Endothelial cell of umbilical vein (primary cell): ENCODE measurements around the gene NRXN3. TPM values are rescaled to one million over a fixed set of nuclear protein-coding genes. Genes with fewer than 3 reads are reported as not detected.

ENCODE experiments used
- BruUV-seq: library from RNA; stranded (reverse); fragments of 400-500 nt; replicated peaks from 2 replicates; lab custom pipeline; 2021; lab: Mats Ljungman, UMichigan
- CTCF ChIA-PET: fragments of 300-600, 350-600 bp; sonication (Branson Sonifier 250); formaldehyde crosslinking; loops from one replicate; lab custom pipeline; 2021; ENCODE audit warnings: antibody characterized with exemption, inconsistent platforms; lab: Charles Lee
- POLR2A ChIA-PET: fragments of 300-600, 350-600 bp; sonication (Branson Sonifier 250); formaldehyde crosslinking; loops from one replicate; lab custom pipeline; 2021; ENCODE audit warnings: antibody characterized with exemption, inconsistent platforms; lab: Charles Lee
- DNase-seq: peaks from one replicate; pipeline ENCODE4 v3.0.0-alpha.2; 2011; ENCODE audit warnings: low read depth, low spot score
- FAIRE-seq: peaks from 2 replicates; lab custom pipeline; 2011; peaks lifted over from hg19 to GRCh38; lab: Jason Lieb, UNC
- H2AFZ ChIP-seq: 2 replicates; pipeline ENCODE4 v1.6.0; 2012; ENCODE audit warnings: low read depth, low read length, control low read depth, inconsistent platforms
- H3K27ac ChIP-seq: 2 replicates; pipeline ENCODE4 v1.5.1; 2011; ENCODE audit warnings: low read depth, mild to moderate bottlenecking, control low read depth, low read length, moderate library complexity; ENCODE audit not compliant: insufficient read depth
- H3K27me3 ChIP-seq, 2 experiments: 2 replicates each; pipeline versions ENCODE4 v1.6.0 to v1.6.1; 2011; ENCODE audit warnings: low read length in 2 of 2, mixed read lengths in 1 of 2; ENCODE audit not compliant: control insufficient read depth in 2 of 2, insufficient read depth in 2 of 2
- H3K36me3 ChIP-seq, 2 experiments: 2 replicates in 1 of 2; 3 replicates in 1 of 2; pipeline ENCODE4 v1.5.1; 2011; ENCODE audit warnings: low read length in 2 of 2, mild to moderate bottlenecking in 1 of 2, moderate library complexity in 1 of 2; ENCODE audit not compliant: control insufficient read depth in 2 of 2, insufficient read depth in 2 of 2; ENCODE audit errors: extremely low read depth in 1 of 2
- H3K4me1 ChIP-seq: 3 replicates; pipeline ENCODE4 v1.5.1; 2011; ENCODE audit warnings: mild to moderate bottlenecking, low read length; ENCODE audit not compliant: control insufficient read depth, insufficient read depth; ENCODE audit errors: extremely low read depth
- H3K4me2 ChIP-seq: 2 replicates; pipeline ENCODE4 v1.6.1; 2011; ENCODE audit warnings: low read length, control low read depth, mixed read lengths; ENCODE audit not compliant: insufficient read depth
- H3K4me3 ChIP-seq, 3 experiments: fragments of 200-600 bp in 1 of 3; sonication (generic), shearing (Covaris generic) in 1 of 3; replicated peaks in 1 of 3; 2 replicates each; pipeline ENCODE4 v1.5.1; 2011 to 2016; ENCODE audit warnings: control low read depth in 3 of 3, low read length in 3 of 3, mild to moderate bottlenecking in 2 of 3, inconsistent platforms in 1 of 3, low read depth in 1 of 3, moderate library complexity in 1 of 3; ENCODE audit not compliant: insufficient read depth in 1 of 3
- H3K79me2 ChIP-seq: 2 replicates; pipeline ENCODE4 v1.6.0; 2012; ENCODE audit warnings: low read length, inconsistent platforms; ENCODE audit not compliant: control insufficient read depth, insufficient read depth
- H3K9ac ChIP-seq: replicated peaks from 2 replicates; pipeline ENCODE3; 2011; ENCODE audit warnings: low read length, control low read depth; ENCODE audit not compliant: insufficient read depth; ENCODE audit errors: extremely low read depth
- H3K9me1 ChIP-seq: replicated peaks from 3 replicates; pipeline ENCODE4 v1.6.0; 2011; ENCODE audit warnings: mild to moderate bottlenecking, low read length; ENCODE audit not compliant: control insufficient read depth, insufficient read depth; ENCODE audit errors: extremely low read depth
- H3K9me3 ChIP-seq: replicated peaks from 2 replicates; pipeline ENCODE4 v1.5.1; 2012; ENCODE audit warnings: low read length, inconsistent platforms; ENCODE audit not compliant: control insufficient read depth, insufficient read depth
- H4K20me1 ChIP-seq: replicated peaks from 2 replicates; pipeline ENCODE3; 2011; ENCODE audit warnings: mild to moderate bottlenecking, low read length; ENCODE audit not compliant: control insufficient read depth, insufficient read depth; ENCODE audit errors: extremely low read depth
- CTCF ChIP-seq, 2 donors: IDR thresholded peaks; 1 replicate in 1 of 2; 2 replicates in 1 of 2; pipeline ENCODE4 v1.5.1; 2011; ENCODE audit warnings: low read length in 2 of 2, mild to moderate bottlenecking in 2 of 2, moderate library complexity in 2 of 2, control low read depth in 1 of 2, inconsistent platforms in 1 of 2, low read depth in 1 of 2; ENCODE audit not compliant: insufficient read depth in 1 of 2; ENCODE audit errors: extremely low read depth in 1 of 2
- EZH2 ChIP-seq: IDR thresholded peaks from 2 replicates; pipeline ENCODE4 v1.6.1; 2012; ENCODE audit warnings: borderline replicate concordance, low read depth, mild to moderate bottlenecking, moderate library complexity, low read length, inconsistent platforms; ENCODE audit not compliant: severe bottlenecking
- FOS ChIP-seq: IDR thresholded peaks from 2 replicates; pipeline ENCODE4 v1.6.1; 2011; ENCODE audit warnings: mild to moderate bottlenecking, low read length, moderate library complexity, borderline replicate concordance; ENCODE audit not compliant: insufficient read depth
- GATA2 ChIP-seq: IDR thresholded peaks from 2 replicates; pipeline ENCODE4 v1.7.0; 2011; ENCODE audit warnings: low read depth, mild to moderate bottlenecking, moderate library complexity, mixed read lengths, low read length; ENCODE audit not compliant: insufficient read length, insufficient read depth
- JUN ChIP-seq: IDR thresholded peaks from 2 replicates; pipeline ENCODE4 v1.6.1; 2011; ENCODE audit warnings: borderline replicate concordance, low read depth; ENCODE audit not compliant: insufficient read length, insufficient read depth
- MAX ChIP-seq: IDR thresholded peaks from 2 replicates; pipeline ENCODE4 v1.6.1; 2011; ENCODE audit not compliant: insufficient read depth, insufficient read length
- MYC ChIP-seq: IDR thresholded peaks from one replicate; pipeline ENCODE4 v1.6.1; 2011; ENCODE audit warnings: mild to moderate bottlenecking, low read depth, low read length
- POLR2A ChIP-seq: IDR thresholded peaks from 2 replicates; pipeline ENCODE4 v1.6.1; 2012; ENCODE audit warnings: low read depth, mild to moderate bottlenecking, control low read depth, low read length
- POLR2AphosphoS5 ChIP-seq: IDR thresholded peaks from 2 replicates; pipeline ENCODE4 v1.6.1; 2012; ENCODE audit warnings: low read depth, mild to moderate bottlenecking, control low read depth, low read length, moderate library complexity; ENCODE audit not compliant: insufficient read depth
- dilution Hi-C: fragments of 300-500 bp; cut with MboI; formaldehyde crosslinking; loops from one replicate; pipeline ENCODE4 v1.15.0; 2019; ENCODE audit warnings: low sequenced_read_pairs; ENCODE audit not compliant: extremely low pct_ligation_motif_present
- intact Hi-C: fragments of 100-400 bp; cut with micrococcal nuclease; formaldehyde crosslinking; loops from one replicate; pipeline ENCODE4 v1.10.0; 2022
- polyA plus RNA-seq, 4 experiments: library from polyadenylated mRNA; depleted of rRNA in 3 of 4; stranded (reverse) in 3 of 4; unstranded in 1 of 4; fragments of >200 nt; gene quantifications; 2 replicates each; pipeline versions ENCODE4 v1.2.1 to v1.2.3, GENCODE V29; 2011 to 2012; ENCODE audit warnings: missing spikeins in 1 of 4
- total RNA-seq: library from RNA; stranded (reverse); gene quantifications from 2 replicates; pipeline ENCODE4 v1.2.3, GENCODE V29; 2021

Gene NRXN3
- total and polyA plus RNA-seq, 2 donors (not counting 3 experiments of a cell fraction or from before 2014, with no cell fraction given), result 0.72 to 4.2 TPM

GRCh38 chr14:79568594-79568993 is 1398.4 kb downstream of the NRXN3 start:
- FAIRE-seq, result no peak
- Histone ChIP-seq H3K27me3 (no peaks in the 10 kb centered on the region), H2AFZ (no peak overlapping the region), H3K79me2 (no peaks in the 10 kb centered on the region), H3K27ac (no peak overlapping the region), H3K4me3 (no peak overlapping the region), H3K36me3 (no peaks in the 10 kb centered on the region), H3K9me1 (no peaks in the 10 kb centered on the region), H3K4me1 (no peaks in the 10 kb centered on the region), H3K9me3 (no peaks in the 10 kb centered on the region), H4K20me1 (no peaks in the 10 kb centered on the region), H3K4me2 (no peak overlapping the region), H3K9ac (no peak overlapping the region)
- BruUV-seq, result no TSS peak
- no peak for TF ChIP-seq JUN
- no peak for TF ChIP-seq POLR2A
- TF ChIP-seq FOS, result no peak
- no peak for TF ChIP-seq MYC
- TF ChIP-seq POLR2AphosphoS5, result no peak
- no peak for TF ChIP-seq EZH2
- no peak for TF ChIP-seq MAX
- no peak for TF ChIP-seq CTCF (IDR thresholded peaks at IDR 0.05; ENCODE audit: extremely low read depth in 1 of 2, insufficient read depth in 1 of 2, low read depth in 1 of 2, low read length in 2 of 2)
- no peak for TF ChIP-seq GATA2
- CTCF ChIA-PET, result no interaction called here
- no peak for DNase-seq
- POLR2A ChIA-PET, result no interaction called here
- intact Hi-C loops, result no loop called here
- dilution Hi-C loops, result no loop called here
